Naive thymus-derived CD4-positive, alpha-beta T cell (primary cell): ENCODE results near the gene BICD1. TPM values are rescaled to one million over a fixed set of nuclear protein-coding genes. Genes with fewer than 3 reads are reported as not detected.

Source experiments
- ATAC-seq: fragments of 150-1000 bp; cut with Tn5 transposase; 2 replicates; pipeline ENCODE4 v1.10.0; 2021; ENCODE audit warnings: mild to moderate bottlenecking, moderate library complexity
- CTCF ChIA-PET: fragments of 350-600 bp; sonication (Branson Sonifier 250); formaldehyde crosslinking; loops from one replicate; lab custom pipeline; 2021; ENCODE audit warnings: antibody characterized with exemption; lab: Charles Lee
- POLR2A ChIA-PET: fragments of 350-600 bp; sonication (Branson Sonifier 250); formaldehyde crosslinking; loops from one replicate; lab custom pipeline; 2021; ENCODE audit warnings: antibody characterized with exemption, inconsistent platforms; lab: Charles Lee
- DNase-seq, 9 donors: peaks; one replicate each; pipeline versions ENCODE4 v3.0.0 to v3.0.0-alpha.2; 2020 to 2022; ENCODE audit warnings: mixed read lengths in 1 of 9
- H3K27ac ChIP-seq: one replicate; pipeline ENCODE4 v1.7.0; 2013; ENCODE audit warnings: mild to moderate bottlenecking, low read depth, low read length, moderate library complexity
- H3K27me3 ChIP-seq, 2 donors: one replicate each; pipeline ENCODE4 v1.7.0; 2013; ENCODE audit warnings: low read length in 2 of 2, mild to moderate bottlenecking in 2 of 2, moderate library complexity in 2 of 2; ENCODE audit not compliant: control insufficient read depth in 2 of 2, insufficient read depth in 2 of 2
- H3K36me3 ChIP-seq, 3 experiments: 1 replicate in 2 of 3; 2 replicates in 1 of 3; pipeline ENCODE4 v1.7.0; 2013; ENCODE audit warnings: low read length in 3 of 3, mild to moderate bottlenecking in 3 of 3, moderate library complexity in 1 of 3; ENCODE audit not compliant: insufficient read depth in 3 of 3, control insufficient read depth in 2 of 3
- H3K4me1 ChIP-seq, 2 donors: one replicate each; pipeline ENCODE4 v1.7.0; 2013; ENCODE audit warnings: low read length in 2 of 2, mild to moderate bottlenecking in 2 of 2, moderate library complexity in 1 of 2; ENCODE audit not compliant: control insufficient read depth in 2 of 2, insufficient read depth in 2 of 2
- H3K4me3 ChIP-seq: 2 replicates; pipeline ENCODE4 v1.7.0; 2013; ENCODE audit warnings: mild to moderate bottlenecking, low read length
- H3K9me3 ChIP-seq, 3 experiments: 1 replicate in 2 of 3; 2 replicates in 1 of 3; pipeline ENCODE4 v1.7.0; 2013; ENCODE audit warnings: low read length in 3 of 3; ENCODE audit not compliant: control insufficient read depth in 2 of 3
- H3K27ac Mint-ChIP-seq, 9 donors: one replicate each; pipeline ENCODE4 v1.8.0; 2020 to 2022; ENCODE audit warnings: mixed read lengths in 9 of 9, mild to moderate bottlenecking in 8 of 9, moderate library complexity in 5 of 9, inconsistent platforms in 2 of 9
- H3K27me3 Mint-ChIP-seq, 5 donors: one replicate each; pipeline ENCODE4 v1.8.0; 2021 to 2022; ENCODE audit warnings: mixed read lengths in 5 of 5, mild to moderate bottlenecking in 1 of 5
- H3K36me3 Mint-ChIP-seq, 5 donors: one replicate each; pipeline ENCODE4 v1.8.0; 2020 to 2022; ENCODE audit warnings: mixed read lengths in 5 of 5, mild to moderate bottlenecking in 3 of 5, inconsistent platforms in 1 of 5
- H3K4me1 Mint-ChIP-seq, 7 donors: one replicate each; pipeline ENCODE4 v1.8.0; 2020 to 2022; ENCODE audit warnings: mixed read lengths in 7 of 7, mild to moderate bottlenecking in 3 of 7, inconsistent platforms in 1 of 7
- H3K4me3 Mint-ChIP-seq, 10 donors: one replicate each; pipeline ENCODE4 v1.8.0; 2020 to 2022; ENCODE audit warnings: mild to moderate bottlenecking in 10 of 10, mixed read lengths in 10 of 10, moderate library complexity in 6 of 10, inconsistent platforms in 2 of 10
- H3K9me3 Mint-ChIP-seq, 11 donors: one replicate each; pipeline ENCODE4 v1.8.0; 2020 to 2022; ENCODE audit warnings: mixed read lengths in 11 of 11, mild to moderate bottlenecking in 4 of 11, inconsistent platforms in 1 of 11, moderate library complexity in 1 of 11
- intact Hi-C, 2 donors: fragments of 100-400 bp; cut with micrococcal nuclease; formaldehyde crosslinking; loops; one replicate each; pipeline ENCODE4 v1.15.1; 2023
- polyA plus RNA-seq, 2 donors: library from polyadenylated mRNA; unstranded; fragments of 300-500 nt; fragmentation: Illumina TruSeq; gene quantifications; one replicate each; pipeline ENCODE4 v1.2.3, GENCODE V29; 2021
- total RNA-seq, 6 experiments: library from RNA in 5 of 6; stranded (reverse) in 5 of 6; gene quantifications; 1 replicate in 5 of 6; 2 replicates in 1 of 6; pipeline ENCODE4 v1.2.3 and lab custom pipeline; 2021 to 2026

The BICD1 gene
- total and polyA plus RNA-seq, 7 experiments from 2014 or later, result 6.3 to 25.1 (median 17.4) TPM

DNA sequence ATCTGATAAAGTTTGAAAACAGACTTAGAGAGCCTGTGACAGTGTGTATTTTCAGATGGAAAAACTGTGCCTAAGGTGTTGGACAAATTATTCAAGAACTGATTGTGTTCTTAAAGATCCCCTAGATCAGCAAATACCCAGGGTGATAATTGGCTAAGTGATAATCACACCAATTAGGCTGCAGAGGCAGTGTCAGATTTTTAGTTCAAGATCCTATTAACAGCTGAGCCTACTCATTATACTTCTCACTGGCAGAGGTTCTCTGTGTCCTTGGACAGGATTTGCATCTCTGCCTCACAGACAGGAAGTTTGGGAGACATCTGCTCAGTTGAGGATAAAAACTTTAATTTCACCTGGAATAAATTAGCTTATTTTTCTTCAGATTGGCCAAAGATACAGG, 288.4 kb downstream of the BICD1 start:
- intact Hi-C loops, result loop anchor here in 1 of 2 donors (5.0 kb wide), 1 partner anchor 287 kb away; no protein-coding TSS in a partner anchor
- Mint-ChIP-seq H3K27me3 (peaks cover 22 to 34% (median 26%) of the 10 kb centered on the region in 5 donors), H3K9me3 (no peaks in the 10 kb centered on the region), H3K4me3 (no peak overlapping the region), H3K36me3 (no peaks in the 10 kb centered on the region), H3K27ac (no peak overlapping the region), H3K4me1 (peaks cover 1 to 9% (median 6%) of the 10 kb centered on the region in 7 donors)
- Histone ChIP-seq H3K36me3 (no peaks in the 10 kb centered on the region), H3K4me3 (no peak overlapping the region), H3K27ac (no peak overlapping the region), H3K4me1 (peaks cover 0 to 2% of the 10 kb centered on the region in 2 donors), H3K27me3 (peaks cover 0 to 4% of the 10 kb centered on the region in 2 donors), H3K9me3 (no peaks in the 10 kb centered on the region)
- ATAC-seq (no peak), DNase-seq (no peak)
- CTCF ChIA-PET, result no interaction called here
- POLR2A ChIA-PET, result no interaction called here

DNA sequence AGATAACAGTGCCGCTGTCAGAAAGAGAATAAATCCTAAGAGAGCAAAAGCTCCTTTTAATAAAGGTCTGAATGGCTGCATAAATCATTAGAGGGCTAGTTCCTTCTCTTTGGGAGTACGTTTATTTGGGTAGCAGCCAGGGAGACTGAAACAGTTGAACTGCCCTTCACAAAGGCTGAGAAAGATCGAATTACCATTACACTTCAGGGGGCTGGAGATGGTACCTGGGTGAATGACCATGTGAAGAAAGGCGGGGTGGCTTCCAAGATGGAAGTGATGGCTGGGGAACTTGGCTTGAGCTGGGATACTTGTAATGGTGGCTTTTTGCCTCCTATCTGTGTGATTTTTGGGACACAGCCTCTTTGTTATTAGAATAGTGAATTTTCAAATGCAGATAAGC, 291.0 kb downstream of the BICD1 start:
- intact Hi-C loops, result loop anchor here in 1 of 2 donors (5.0 kb wide), 1 partner anchor 285 kb away; no protein-coding TSS in a partner anchor
- H3K27ac Mint-ChIP-seq, result no peak overlapping the region
- DNase-seq (no peak), ATAC-seq (no peak)
- H3K27me3 Mint-ChIP-seq, result peaks cover 29 to 47% (median 35%) of the 10 kb centered on the region in 5 donors
- H3K4me3 Mint-ChIP-seq, result peak overlapping the region in 5 of 10 donors; percentile 12 to 95 (median 38)
- H3K9me3 Mint-ChIP-seq, result no peaks in the 10 kb centered on the region
- ChIA-PET POLR2A (no interaction called here), CTCF (no interaction called here)
- no peaks in the 10 kb centered on the region for H3K9me3 ChIP-seq
- no peaks in the 10 kb centered on the region for H3K36me3 Mint-ChIP-seq
- H3K4me1 Mint-ChIP-seq, result peaks cover 3 to 13% (median 9%) of the 10 kb centered on the region in 7 donors
- H3K4me3 ChIP-seq, result no peak overlapping the region
- no peak overlapping the region for H3K27ac ChIP-seq
- H3K4me1 ChIP-seq, result peaks cover 0 to 5% of the 10 kb centered on the region in 2 donors
- H3K36me3 ChIP-seq, result no peaks in the 10 kb centered on the region
- H3K27me3 ChIP-seq, result peaks cover 0 to 8% of the 10 kb centered on the region in 2 donors

DNA sequence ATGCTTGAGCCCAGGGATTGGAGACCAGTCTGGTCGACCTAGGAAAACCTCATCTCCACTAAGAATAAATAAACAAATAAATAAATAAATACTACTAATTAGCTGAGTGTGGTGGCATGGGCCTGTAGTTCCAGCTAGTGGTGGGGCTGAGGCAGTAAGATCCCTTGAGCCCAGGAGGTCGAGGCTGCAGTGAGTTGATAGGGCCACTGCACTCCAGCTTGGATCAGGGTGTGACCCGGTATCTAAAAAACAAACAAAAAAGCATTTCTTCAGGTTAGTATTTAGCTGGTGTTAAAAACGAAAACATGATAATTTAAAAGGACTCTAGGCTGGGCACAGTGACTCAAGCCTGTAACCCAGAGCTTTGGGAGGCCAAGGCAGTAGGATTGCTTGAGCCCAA, 291.5 kb downstream of the BICD1 start:
- Histone ChIP-seq H3K36me3 (no peaks in the 10 kb centered on the region), H3K27me3 (peaks cover 0 to 8% of the 10 kb centered on the region in 2 donors), H3K27ac (no peak overlapping the region), H3K4me1 (peaks cover 0 to 5% of the 10 kb centered on the region in 2 donors), H3K4me3 (no peak overlapping the region), H3K9me3 (no peaks in the 10 kb centered on the region)
- Mint-ChIP-seq H3K27me3 (peaks cover 30 to 47% (median 35%) of the 10 kb centered on the region in 5 donors), H3K4me1 (peaks cover 3 to 13% (median 9%) of the 10 kb centered on the region in 7 donors), H3K36me3 (no peaks in the 10 kb centered on the region), H3K9me3 (peaks cover 0 to 2% (median 0%) of the 10 kb centered on the region in 11 donors), H3K27ac (no peak overlapping the region), H3K4me3 (peak overlapping the region in 8 of 10 donors; percentile 16 to 95 (median 56))
- DNase-seq (no peak), ATAC-seq (no peak)
- CTCF ChIA-PET, result interaction anchor here (0.8 kb wide), 1 partner anchor 82 kb away, joined by 3 read pairs; no protein-coding TSS in a partner anchor
- intact Hi-C loops, result loop anchor here in 1 of 2 donors (5.0 kb wide), 1 partner anchor 284 kb away; no protein-coding TSS in a partner anchor
- POLR2A ChIA-PET, result no interaction called here

DNA sequence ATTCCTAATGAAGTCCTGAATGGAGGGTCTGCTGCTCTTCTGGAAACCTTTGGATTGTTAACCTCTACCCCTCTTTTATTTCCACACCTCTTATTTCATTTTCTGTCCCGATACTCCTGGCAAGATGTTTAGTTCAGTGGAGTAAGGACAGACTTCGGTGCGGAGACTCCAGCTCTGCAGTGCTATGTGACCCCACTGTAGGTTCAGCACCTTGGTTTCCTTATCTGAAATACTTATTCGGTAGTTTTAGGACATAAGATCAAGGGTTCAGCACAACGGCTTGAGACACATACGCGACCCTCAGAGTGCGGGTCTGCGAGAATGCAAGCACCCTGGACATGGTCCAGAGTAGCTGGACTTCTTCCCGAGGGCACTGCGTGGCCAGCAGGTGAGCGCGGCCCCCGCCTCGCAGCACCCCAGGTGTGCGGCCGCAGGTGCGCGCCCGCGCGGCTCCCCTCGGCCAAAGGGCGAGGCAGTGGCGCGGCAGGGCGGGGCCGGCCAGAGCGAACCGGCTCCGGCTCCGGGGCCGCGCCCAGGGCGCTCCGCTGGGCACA, 292.2 kb downstream of the BICD1 start:
- CTCF ChIA-PET, result interaction anchor here (0.8 kb wide), 1 partner anchor 83 kb away, joined by 3 read pairs; no protein-coding TSS in a partner anchor
- ATAC-seq, result no peak
- H3K27me3 ChIP-seq, result peaks cover 0 to 8% of the 10 kb centered on the region in 2 donors

DNA sequence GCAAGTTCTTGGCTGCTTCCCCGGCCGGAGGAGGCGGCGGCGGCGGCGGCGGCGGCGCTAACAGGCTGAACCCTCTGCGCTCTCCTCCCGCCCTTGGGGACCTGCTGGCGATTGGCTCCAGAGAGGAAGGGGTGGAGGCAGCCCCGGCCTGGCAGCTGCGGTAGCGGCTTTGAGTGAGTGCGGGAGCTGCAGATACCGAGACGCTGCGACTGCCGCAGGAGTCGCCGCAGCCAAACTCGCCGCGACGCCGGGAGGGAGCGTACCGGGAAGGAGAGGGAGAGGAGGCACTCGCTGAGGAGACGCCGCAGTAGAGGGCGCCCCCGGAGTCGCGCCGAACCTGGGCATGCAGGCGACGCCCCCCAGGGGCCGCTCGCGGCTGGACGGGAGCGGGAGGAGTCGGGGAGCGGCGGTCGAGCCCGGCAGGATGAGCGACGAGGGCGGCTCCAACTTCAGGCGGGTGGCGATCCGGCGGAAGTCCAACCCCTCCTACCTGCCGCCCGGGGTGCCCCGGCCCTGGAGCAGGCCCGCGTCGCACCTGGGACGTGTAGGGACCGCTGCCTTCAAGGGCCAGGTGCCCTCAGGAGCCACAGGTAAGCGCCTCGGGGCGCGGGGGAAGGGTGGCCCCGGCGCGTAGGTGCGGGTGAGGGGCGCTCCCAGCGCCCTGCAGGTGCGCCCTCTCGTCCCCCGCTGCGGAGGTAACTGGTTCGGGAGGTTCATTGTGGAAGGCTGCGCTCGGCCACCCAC, 292.9 kb downstream of the BICD1 start, which contains the start of gene FGD4:
FGD4 (plus strand) TSS at position 189 of the 744 bp plus-strand sequence.
- H3K9me3 ChIP-seq, result no peaks in the 10 kb centered on the region
- H3K4me1 ChIP-seq, result peaks cover 0 to 5% of the 10 kb centered on the region in 2 donors
- Mint-ChIP-seq H3K27me3 (peaks cover 31 to 53% (median 40%) of the 10 kb centered on the region in 5 donors), H3K4me3 (peak within 1 kb of the TSS; percentile 84 to 97 (median 90)), H3K36me3 (no peaks in the 10 kb centered on the region), H3K27ac (peak within 1 kb of the TSS in 1 of 9 donors; percentile 62), H3K4me1 (peaks cover 3 to 13% (median 9%) of the 10 kb centered on the region in 7 donors), H3K9me3 (peaks cover 0 to 2% (median 0%) of the 10 kb centered on the region in 11 donors)
- ATAC-seq (peak; percentile 91), DNase-seq (peak; percentile 16 to 68 (median 37))
- peak within 1 kb of the TSS; percentile 51 for H3K4me3 ChIP-seq
- POLR2A ChIA-PET, result no interaction called here
- intact Hi-C loops, result loop anchor here in 1 of 2 donors (5.0 kb wide), 1 partner anchor 283 kb away; no protein-coding TSS in a partner anchor
- peaks cover 0 to 8% of the 10 kb centered on the region in 2 donors for H3K27me3 ChIP-seq
- no peaks in the 10 kb centered on the region for H3K36me3 ChIP-seq
- H3K27ac ChIP-seq, result no peak within 1 kb of the TSS
- CTCF ChIA-PET, result no interaction called here

More for the DNA sequence above, 292.2 kb downstream of the BICD1 start:
- H3K27ac Mint-ChIP-seq, result no peak overlapping the region
- peaks cover 0 to 2% (median 0%) of the 10 kb centered on the region in 11 donors for H3K9me3 Mint-ChIP-seq
- H3K27me3 Mint-ChIP-seq, result peaks cover 31 to 50% (median 37%) of the 10 kb centered on the region in 5 donors
- H3K4me3 ChIP-seq, result no peak overlapping the region
- no peaks in the 10 kb centered on the region for H3K9me3 ChIP-seq
- no peak overlapping the region for H3K27ac ChIP-seq
- peak overlapping the region; percentile 54 to 95 (median 82) for H3K4me3 Mint-ChIP-seq
- intact Hi-C loops, result loop anchor here in 1 of 2 donors (5.0 kb wide), 1 partner anchor 283 kb away; no protein-coding TSS in a partner anchor
- H3K4me1 Mint-ChIP-seq, result peaks cover 3 to 13% (median 9%) of the 10 kb centered on the region in 7 donors
- POLR2A ChIA-PET, result no interaction called here
- H3K36me3 Mint-ChIP-seq, result no peaks in the 10 kb centered on the region
- DNase-seq, result no peak
- H3K4me1 ChIP-seq, result peaks cover 0 to 5% of the 10 kb centered on the region in 2 donors
- H3K36me3 ChIP-seq, result no peaks in the 10 kb centered on the region

DNA sequence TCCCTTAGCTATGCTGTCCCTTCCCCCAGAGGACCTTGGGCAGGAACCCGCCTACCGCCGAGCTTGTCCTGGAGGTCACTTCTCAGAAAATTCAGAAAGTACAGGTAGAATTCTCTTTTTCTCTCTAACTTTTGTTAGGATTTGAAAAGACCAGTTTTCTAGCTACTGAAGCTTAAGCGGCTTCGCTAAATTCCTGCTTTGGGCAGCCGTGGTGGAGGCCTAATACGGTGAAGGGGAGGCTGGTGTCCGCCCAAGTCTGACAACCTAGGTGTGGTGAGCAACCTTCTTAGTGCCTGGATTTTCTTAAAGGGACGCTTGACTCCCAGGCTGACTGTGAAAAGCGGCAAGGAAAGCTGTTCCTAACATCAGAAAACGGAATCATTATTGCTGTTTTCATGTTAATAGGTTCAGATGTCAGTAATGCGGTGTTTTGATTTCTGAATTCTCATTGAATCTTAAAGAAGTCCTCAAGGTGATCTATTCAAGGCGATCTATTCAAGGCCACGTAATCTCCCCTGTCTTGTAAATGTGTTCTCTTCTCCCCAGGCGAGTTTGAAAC, 293.5 kb downstream of the BICD1 start:
- H3K27ac ChIP-seq, result no peak overlapping the region
- H3K36me3 ChIP-seq, result no peaks in the 10 kb centered on the region
- peaks cover 31 to 53% (median 40%) of the 10 kb centered on the region in 5 donors for H3K27me3 Mint-ChIP-seq
- peak overlapping the region in 1 of 9 donors; percentile 62 for H3K27ac Mint-ChIP-seq
- H3K4me1 Mint-ChIP-seq, result peaks cover 3 to 13% (median 9%) of the 10 kb centered on the region in 7 donors
- H3K4me1 ChIP-seq, result peaks cover 0 to 5% of the 10 kb centered on the region in 2 donors
- POLR2A ChIA-PET, result no interaction called here
- no peaks in the 10 kb centered on the region for H3K9me3 ChIP-seq
- DNase-seq, result no peak
- peak overlapping the region; percentile 51 for H3K4me3 ChIP-seq
- intact Hi-C loops, result no loop called here
- CTCF ChIA-PET, result no interaction called here
- no peaks in the 10 kb centered on the region for H3K36me3 Mint-ChIP-seq
- H3K9me3 Mint-ChIP-seq, result peaks cover 0 to 2% (median 0%) of the 10 kb centered on the region in 11 donors
- ATAC-seq, result no peak
- H3K4me3 Mint-ChIP-seq, result peak overlapping the region; percentile 74 to 95 (median 84)
- peaks cover 0 to 8% of the 10 kb centered on the region in 2 donors for H3K27me3 ChIP-seq
